ENCODE results near the gene NLRP6. TPM values are rescaled to one million over a fixed set of nuclear protein-coding genes. Genes with fewer than 3 reads are reported as not detected.

NLRP6 gene
- total RNA-seq, 1 donor from 2014 or later = not detected

Other genes with a start within 250 kb of the NLRP6 start
- not detected in 2 replicates for gene SCGB1C1, start 85.3 kb upstream of the NLRP6 start, total RNA-seq
- gene BET1L, start 71.0 kb upstream of the NLRP6 start, total RNA-seq = 24.3 and 29.1 TPM in 2 replicates
- 113 and 118 TPM in 2 replicates for gene RIC8A, start 70.7 kb upstream of the NLRP6 start, total RNA-seq
- gene SIRT3, start 42.1 kb upstream of the NLRP6 start, total RNA-seq = 10.4 and 15.3 TPM in 2 replicates
- gene PSMD13, start 41.4 kb upstream of the NLRP6 start, total RNA-seq = 176 and 182 TPM in 2 replicates
- gene PGGHG, start 10.7 kb downstream of the NLRP6 start, total RNA-seq = 19.7 and 40.7 TPM in 2 replicates
- not detected in 2 replicates for gene IFITM5, start 21.1 kb downstream of the NLRP6 start, total RNA-seq
- gene IFITM2, start 29.4 kb downstream of the NLRP6 start, total RNA-seq = 161 and 344 TPM in 2 replicates
- gene IFITM1, start 35.6 kb downstream of the NLRP6 start, total RNA-seq = 9.8 and 86.5 TPM in 2 replicates
- gene IFITM3, start 42.5 kb downstream of the NLRP6 start, total RNA-seq = 253 and 440 TPM in 2 replicates
- gene B4GALNT4, start 91.1 kb downstream of the NLRP6 start, total RNA-seq = 4.7 and 5.3 TPM in 2 replicates
- 0.41 and 1.9 TPM in 2 replicates for gene PKP3, start 115.8 kb downstream of the NLRP6 start, total RNA-seq
- 71.5 and 84.7 TPM in 2 replicates for gene SIGIRR, start 136.6 kb downstream of the NLRP6 start, total RNA-seq
- gene ANO9, start 163.6 kb downstream of the NLRP6 start, total RNA-seq = 1.2 and 2.0 TPM in 2 replicates
- gene PTDSS2, start 171.9 kb downstream of the NLRP6 start, total RNA-seq = 59.9 and 68.8 TPM in 2 replicates
- 158 and 255 TPM in 2 replicates for gene RNH1, start 228.8 kb downstream of the NLRP6 start, total RNA-seq

Measured in glomerular endothelial cell (primary cell).